DMS53 (cell line): Measurements from ENCODE around the gene ITCH.
"Not testable (repeated sequence)": the region's sequence is repeated elsewhere in the genome, so short reads cannot be mapped to it uniquely, and the experiment has no call there.

Experiments used
- DNase-seq: peaks from one replicate; lab custom pipeline; 2025; lab: John Stamatoyannopoulos, UW

The ITCH gene

GRCh38 chr20:34414525-34414924 is 51.5 kb downstream of the ITCH start:
- DNase-seq = not testable (repeated sequence)

GRCh38 chr20:34415079-34415478 is 52.0 kb downstream of the ITCH start:
- DNase-seq = no peak

- DNase-seq = no peak
These were observed 57.1 kb downstream of the ITCH start for GRCh38 chr20:34420146-34420545.

- no peak for DNase-seq
These were observed 57.9 kb downstream of the ITCH start for GRCh38 chr20:34420975-34421374.

- no peak for DNase-seq
These were observed 58.8 kb downstream of the ITCH start for GRCh38 chr20:34421766-34422466.

- not testable (repeated sequence) for DNase-seq
These were observed 62.1 kb downstream of the ITCH start for GRCh38 chr20:34425032-34425690.

GRCh38 chr20:34426026-34426425 is 63.0 kb downstream of the ITCH start:
- DNase-seq = no peak

GRCh38 chr20:34427331-34427730 is 64.3 kb downstream of the ITCH start:
- no peak for DNase-seq

GRCh38 chr20:34427784-34428183 is 64.7 kb downstream of the ITCH start:
- no peak for DNase-seq

- DNase-seq = no peak
These were observed 68.1 kb downstream of the ITCH start for GRCh38 chr20:34431168-34431567.

GRCh38 chr20:34432663-34433062 is 69.6 kb downstream of the ITCH start:
- DNase-seq = not testable (repeated sequence)

GRCh38 chr20:34433391-34433790 is 70.3 kb downstream of the ITCH start:
- no peak for DNase-seq

GRCh38 chr20:34435589-34435988 is 72.5 kb downstream of the ITCH start:
- DNase-seq = no peak

GRCh38 chr20:34437330-34437986 is 74.4 kb downstream of the ITCH start:
- no peak for DNase-seq

- no peak for DNase-seq
These were observed 76.1 kb downstream of the ITCH start for GRCh38 chr20:34439168-34439567.

- not testable (repeated sequence) for DNase-seq
These were observed 78.3 kb downstream of the ITCH start for GRCh38 chr20:34441423-34441822.

GRCh38 chr20:34443546-34443945 is 80.5 kb downstream of the ITCH start:
- no peak for DNase-seq

GRCh38 chr20:34445177-34446065 is 82.3 kb downstream of the ITCH start:
- no peak for DNase-seq

GRCh38 chr20:34448517-34448916 is 85.4 kb downstream of the ITCH start:
- no peak for DNase-seq

GRCh38 chr20:34449674-34450592 is 86.9 kb downstream of the ITCH start:
- no peak for DNase-seq
